GM18505 (cell line): ENCODE data around the gene WFS1.

Experiments
- ATAC-seq: cut with Tn5 transposase; IDR thresholded peaks from one replicate; pipeline ENCODE4 v1.9.1; 2021; ENCODE audit not compliant: unreplicated experiment
- POLR2A ChIP-seq: IDR thresholded peaks from 4 replicates; pipeline ENCODE4 v1.6.1; 2011; ENCODE audit warnings: borderline replicate concordance; ENCODE audit not compliant: insufficient read depth, insufficient read length; ENCODE audit errors: extremely low read depth

The WFS1 gene, protein sequence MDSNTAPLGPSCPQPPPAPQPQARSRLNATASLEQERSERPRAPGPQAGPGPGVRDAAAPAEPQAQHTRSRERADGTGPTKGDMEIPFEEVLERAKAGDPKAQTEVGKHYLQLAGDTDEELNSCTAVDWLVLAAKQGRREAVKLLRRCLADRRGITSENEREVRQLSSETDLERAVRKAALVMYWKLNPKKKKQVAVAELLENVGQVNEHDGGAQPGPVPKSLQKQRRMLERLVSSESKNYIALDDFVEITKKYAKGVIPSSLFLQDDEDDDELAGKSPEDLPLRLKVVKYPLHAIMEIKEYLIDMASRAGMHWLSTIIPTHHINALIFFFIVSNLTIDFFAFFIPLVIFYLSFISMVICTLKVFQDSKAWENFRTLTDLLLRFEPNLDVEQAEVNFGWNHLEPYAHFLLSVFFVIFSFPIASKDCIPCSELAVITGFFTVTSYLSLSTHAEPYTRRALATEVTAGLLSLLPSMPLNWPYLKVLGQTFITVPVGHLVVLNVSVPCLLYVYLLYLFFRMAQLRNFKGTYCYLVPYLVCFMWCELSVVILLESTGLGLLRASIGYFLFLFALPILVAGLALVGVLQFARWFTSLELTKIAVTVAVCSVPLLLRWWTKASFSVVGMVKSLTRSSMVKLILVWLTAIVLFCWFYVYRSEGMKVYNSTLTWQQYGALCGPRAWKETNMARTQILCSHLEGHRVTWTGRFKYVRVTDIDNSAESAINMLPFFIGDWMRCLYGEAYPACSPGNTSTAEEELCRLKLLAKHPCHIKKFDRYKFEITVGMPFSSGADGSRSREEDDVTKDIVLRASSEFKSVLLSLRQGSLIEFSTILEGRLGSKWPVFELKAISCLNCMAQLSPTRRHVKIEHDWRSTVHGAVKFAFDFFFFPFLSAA

DNA sequence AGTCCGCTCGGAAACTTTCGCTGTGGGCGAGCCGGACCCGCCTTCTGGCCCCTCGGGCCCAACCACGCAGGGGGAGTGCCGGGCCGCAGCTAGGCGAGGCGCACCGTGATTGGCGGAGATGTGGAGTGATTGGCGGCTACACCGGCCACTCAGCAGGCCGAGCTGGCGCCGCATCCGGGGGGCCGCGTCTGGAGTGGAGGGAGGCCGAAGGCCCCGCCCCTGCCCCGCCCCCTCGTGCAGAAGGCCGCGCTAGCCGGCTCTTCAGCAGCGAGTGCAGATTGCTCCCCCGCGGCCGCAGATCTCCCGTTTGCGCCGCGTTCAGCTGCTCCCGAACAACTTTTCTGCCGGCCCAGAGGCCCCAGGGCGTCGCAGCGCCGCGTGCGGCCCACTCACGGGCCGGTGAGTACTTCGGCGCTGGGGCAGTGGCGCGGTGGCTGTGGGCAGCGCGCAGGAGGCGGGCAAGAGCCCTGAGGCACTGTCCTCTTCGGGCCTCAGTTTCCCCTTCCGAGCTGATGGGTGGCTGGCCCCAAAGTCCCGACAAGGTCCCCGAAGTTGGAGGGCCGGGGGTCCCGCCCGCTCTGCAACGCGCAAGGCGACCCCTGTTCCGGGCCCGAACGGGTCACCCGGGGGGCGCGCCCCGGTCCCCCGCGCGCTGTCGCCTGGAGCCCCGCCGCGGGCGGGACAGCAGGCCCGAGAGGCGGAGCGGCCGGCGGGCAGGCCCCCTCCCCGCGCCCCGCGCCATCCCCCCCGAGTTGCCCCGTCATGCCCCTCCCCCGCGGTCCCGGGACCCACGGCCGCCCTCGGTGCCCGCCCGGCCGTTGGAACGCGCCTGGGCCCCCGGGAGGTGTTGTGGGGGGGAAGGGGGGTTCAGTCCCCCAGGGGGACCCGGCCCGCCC lies at the start of gene WFS1:
TSS of gene WFS1 (plus strand) at position 235 of the 896 bp plus-strand sequence. CDS start 7,606 bp downstream, outside the sequence.
- peak; percentile 99 for ATAC-seq
- TF ChIP-seq POLR2A = peak; percentile 62

DNA sequence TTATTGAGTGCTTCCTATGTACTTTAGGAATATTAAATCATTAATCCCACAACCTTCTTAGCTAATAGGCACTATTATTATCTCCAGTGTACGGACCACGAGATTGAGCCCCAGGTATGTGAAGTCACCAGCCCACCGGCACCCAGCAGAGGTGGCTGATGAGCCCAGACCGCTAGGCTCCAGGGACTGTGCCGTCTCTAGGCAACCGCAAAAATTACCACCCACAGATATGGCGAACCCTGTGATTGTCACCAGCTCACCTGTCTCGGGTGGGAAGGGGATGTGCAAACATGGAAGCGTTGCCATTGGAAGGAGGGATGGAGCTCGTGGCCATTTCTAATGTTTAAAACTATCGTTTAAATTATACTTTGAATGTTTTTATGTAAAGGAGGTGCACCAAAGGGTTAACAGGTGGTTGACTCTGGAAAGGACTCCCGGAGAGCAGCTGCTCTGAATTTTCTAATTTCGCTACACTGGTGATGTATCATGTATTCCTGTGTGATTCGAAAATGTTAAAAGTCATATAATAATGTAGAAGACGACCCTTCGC lies 48.3 kb upstream of the WFS1 start:
- TF ChIP-seq POLR2A = no peak
- ATAC-seq = no peak

DNA sequence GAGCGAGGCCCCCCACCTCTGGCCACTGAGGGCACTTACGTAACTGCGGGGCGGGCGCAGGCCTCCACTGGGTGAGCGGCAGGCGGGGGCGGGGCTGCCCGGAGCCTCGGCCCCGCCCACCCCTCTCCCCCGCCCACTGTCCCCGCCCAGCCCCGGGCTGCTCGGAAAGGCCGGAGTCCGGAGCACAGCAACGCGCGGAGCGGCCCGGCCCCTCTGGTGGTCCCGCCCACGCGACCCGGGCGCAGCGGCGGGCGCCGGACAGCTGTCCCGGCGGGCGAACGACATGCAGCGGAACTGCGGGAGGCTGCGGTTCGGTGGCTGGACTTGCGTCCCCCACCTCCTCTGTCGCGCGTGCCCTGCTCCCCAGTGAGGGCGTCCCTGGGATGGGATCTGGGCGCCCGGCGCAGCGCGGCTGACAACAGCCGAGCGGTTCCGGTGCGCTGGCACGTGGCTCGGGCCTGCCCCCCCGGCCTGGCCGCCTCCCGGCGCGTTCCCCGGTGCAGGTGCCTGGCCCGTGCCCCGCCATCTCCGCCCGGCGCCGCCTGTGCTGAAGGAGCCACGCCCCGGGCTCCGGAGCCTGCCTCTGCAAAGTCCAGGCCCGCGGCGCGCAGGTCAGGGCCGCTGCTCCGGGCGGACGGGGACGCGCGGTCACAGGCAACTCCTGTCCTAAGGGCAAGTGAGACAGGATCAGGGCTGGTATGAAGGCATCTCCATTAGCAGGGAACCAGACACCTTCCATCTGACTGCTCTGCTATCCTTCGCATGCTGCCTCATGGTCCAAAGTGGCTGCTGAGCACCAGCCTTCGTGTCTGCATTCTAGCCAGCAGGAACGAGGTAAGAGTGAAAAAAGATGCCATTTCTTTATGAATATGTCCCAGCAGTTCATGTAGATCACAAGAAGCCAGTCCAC lies 47.5 kb upstream of the WFS1 start:
- no peak for ATAC-seq
- no peak for TF ChIP-seq POLR2A

DNA sequence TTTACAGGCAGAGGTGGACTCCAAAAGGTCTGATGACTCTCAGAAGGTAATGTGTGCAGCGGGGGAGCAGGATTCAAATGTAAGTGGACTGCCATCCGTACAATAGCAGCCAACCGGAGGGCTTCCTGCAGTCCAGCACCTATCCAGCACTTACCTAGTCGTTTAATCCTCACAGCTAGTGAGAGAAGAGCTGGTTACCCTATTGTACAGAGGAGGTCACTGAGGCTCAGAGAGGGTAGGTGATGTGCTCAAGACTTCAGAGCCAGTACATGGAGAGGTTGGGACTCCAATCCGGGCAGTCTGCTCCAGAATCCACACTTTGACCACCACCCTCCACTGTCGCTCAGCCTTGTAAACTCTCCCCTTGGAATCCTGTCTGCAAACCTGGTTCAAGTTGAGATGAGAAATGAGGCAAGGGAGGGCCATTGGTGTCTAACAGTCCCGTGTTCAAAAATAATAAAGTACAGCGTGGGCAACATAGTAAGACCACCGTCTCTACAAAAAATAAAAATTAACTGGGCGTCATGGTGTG lies 46.8 kb upstream of the WFS1 start:
- no peak for TF ChIP-seq POLR2A
- ATAC-seq = no peak

DNA sequence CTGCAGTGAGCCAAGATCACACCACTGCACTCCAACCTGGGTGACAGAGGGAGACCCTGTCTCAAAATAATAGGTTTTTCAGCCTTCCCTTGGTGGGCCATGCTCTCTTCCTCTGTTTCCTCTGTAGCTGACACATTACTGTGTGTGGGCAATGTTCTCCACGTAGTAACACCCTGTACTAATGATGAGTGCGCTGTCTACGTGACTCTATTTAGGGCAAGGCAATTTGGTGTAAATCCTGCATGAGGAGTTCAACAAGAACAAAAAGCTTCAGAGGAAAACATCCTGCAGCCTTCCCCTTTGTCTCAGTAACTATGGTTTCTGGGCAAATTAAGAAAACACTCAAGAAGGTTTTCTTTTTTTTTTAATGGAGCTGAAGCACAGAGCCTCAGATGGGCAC lies 44.9 kb upstream of the WFS1 start:
- TF ChIP-seq POLR2A = no peak
- ATAC-seq = no peak

DNA sequence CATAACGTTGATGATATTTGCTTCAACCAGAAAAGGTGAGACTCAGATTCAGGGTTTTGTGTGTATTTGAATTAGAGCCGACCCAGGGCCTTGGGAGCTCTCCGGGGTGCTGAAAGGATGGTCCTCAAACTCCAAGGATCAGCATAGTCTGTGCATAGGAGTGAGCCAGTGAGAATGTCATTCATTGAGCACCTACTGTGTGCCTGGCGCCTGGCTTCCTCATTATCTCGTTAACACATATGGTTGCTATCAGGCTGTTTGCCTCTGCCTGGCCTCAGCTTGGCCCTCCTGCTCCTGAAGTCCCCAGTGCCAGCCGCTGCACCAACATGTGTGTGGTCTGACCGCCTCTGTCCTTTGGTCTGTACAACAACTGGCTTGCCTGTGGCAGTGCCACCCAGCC lies 44.2 kb upstream of the WFS1 start:
- no peak for ATAC-seq
- no peak for TF ChIP-seq POLR2A

DNA sequence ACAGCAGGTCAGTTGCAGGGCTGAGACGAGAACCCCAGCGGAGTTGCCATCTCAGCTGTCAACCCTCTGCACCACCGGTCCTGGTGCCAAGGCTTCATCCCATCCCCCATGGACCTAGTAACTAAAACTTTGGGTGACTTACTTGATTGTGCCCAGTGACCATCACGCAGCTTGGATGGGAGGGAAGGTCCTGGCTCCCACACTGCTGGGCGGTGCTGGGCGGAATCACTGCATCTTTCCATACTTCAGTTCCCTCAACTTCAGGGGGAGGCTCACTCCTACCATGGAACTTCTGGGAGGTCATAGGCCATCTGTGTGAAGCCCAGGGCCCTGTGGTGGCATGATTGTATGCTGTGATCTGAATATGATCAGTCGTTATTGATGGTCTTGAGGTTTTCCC lies 43.1 kb upstream of the WFS1 start:
- ATAC-seq = no peak
- TF ChIP-seq POLR2A = no peak

DNA sequence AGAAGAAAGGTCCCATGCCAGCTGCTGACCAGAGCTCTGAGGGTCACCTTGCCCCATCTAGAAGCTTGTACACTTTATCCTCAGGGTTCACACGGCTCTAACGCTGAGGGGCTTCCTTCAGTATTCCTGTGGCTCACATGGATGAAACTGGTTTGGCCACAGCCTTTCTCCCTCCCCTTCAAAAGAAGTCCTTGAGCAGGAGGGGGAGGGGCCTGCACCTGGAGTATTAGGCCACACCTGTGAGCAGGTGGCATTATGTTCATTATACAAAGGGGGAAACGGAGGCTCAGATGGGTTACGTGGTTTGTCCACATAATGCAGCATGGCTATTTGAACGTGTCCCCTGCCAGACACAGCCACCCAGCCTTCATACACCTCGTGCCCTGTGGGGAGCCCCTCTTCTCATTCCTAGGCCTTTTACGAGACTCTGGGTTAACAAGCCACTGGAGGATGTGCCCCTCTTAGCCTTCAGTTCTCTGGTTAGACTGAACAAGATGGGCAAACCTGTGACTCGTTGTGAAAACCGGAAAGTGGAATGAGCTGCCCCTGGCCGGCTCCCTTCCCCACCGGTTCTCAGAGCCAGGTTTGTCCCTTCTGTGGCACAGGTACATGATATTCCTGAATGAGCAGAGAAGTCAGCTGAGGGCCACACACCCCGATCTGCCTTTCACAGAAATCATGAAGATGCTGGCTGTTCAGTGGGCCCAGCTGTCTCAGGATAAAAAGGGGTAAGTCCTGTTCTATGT lies 42.1 kb upstream of the WFS1 start:
- TF ChIP-seq POLR2A = no peak

DNA sequence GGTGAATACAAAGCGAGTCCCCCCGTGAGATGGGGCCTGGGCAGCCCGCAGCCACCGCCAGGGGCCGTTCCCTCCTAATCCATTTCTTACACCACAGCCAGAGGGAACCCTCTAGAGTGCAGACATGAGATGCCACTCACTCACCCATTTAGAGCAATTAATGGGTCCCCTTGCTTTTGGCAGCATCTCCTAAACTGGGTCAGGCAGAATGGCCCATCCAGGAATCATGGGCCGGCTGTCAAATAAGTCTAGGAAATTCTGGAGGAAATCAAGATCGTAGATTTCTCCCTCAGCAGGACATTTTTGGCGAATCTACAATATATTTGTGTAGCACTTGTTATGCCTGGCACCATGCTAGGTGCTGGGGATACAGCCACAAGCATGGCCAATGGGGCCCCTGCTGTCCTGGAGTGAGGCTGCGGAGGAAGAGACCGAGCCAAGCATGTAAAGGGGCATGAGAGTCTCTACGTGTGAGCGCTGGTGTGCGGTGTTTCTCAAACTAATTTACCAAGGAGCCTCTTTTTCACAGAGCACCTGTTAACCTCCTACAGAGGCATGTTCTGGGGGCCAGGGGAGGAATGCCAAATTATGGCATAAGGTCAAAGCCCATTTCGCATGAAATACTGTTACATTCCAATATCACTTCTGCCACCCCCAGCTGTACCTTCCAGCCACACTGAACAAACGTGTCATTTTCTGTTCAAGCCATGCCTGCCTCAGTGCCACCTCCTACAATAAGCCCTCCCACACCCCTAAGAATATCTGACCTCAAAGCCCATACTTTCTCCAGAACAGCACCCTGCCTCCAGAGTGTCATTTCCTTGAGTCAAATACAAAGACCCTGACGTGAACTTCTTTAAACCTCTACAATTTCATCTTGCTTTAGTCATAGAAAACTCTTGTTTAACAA lies 41.2 kb upstream of the WFS1 start:
- no peak for TF ChIP-seq POLR2A
- no peak for ATAC-seq

More for the DNA sequence above, 42.1 kb upstream of the WFS1 start:
- no peak for ATAC-seq

DNA sequence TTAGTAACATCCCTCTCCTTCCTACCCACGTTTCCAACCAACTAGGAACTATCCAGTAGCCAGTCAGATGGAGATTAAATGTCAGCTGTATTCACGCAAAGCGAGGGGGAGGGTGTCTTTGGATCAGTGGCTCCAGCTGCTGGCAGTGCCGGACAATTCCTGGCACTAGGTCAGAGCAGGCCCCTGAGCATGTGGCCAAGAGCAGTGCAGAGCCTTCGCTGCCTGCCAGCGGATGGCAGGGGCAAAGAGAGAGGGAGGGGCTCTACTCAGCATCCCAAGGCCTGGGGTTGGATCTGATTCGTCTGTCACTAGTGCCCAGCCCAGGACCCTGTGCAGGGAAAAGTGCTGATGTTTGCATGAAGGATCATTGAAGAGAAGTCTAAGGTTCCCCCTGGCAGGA lies 40.6 kb upstream of the WFS1 start:
- ATAC-seq = no peak

More for the DNA sequence above, 40.6 kb upstream of the WFS1 start:
- no peak for TF ChIP-seq POLR2A
